IMR-90 (cell line): ENCODE results near the gene TRAF6. TPM values are rescaled to one million over a fixed set of nuclear protein-coding genes. Genes with fewer than 3 reads are reported as not detected.

Source experiments
- ATAC-seq: fragments of 200-7000 bp; cut with Tn5 transposase; 2 replicates; pipeline ENCODE4 v1.9.1; 2020; ENCODE audit warnings: low read depth, mild to moderate bottlenecking, moderate library complexity
- BruUV-seq: library from RNA; stranded (reverse); fragments of 400-500 nt; replicated peaks from 2 replicates; lab custom pipeline; 2021; lab: Mats Ljungman, UMichigan
- CTCF ChIA-PET: fragments of 300-600 bp; formaldehyde crosslinking; extraction: SDS; loops from one replicate; lab custom pipeline; 2021; ENCODE audit warnings: antibody characterized with exemption; lab: Yijun Ruan, JAX
- POLR2A ChIA-PET: fragments of 300-600 bp; sonication (Branson Sonifier 250); formaldehyde crosslinking; loops from one replicate; lab custom pipeline; 2022; ENCODE audit warnings: antibody characterized with exemption; ENCODE audit not compliant: unreplicated experiment; lab: Charles Lee
- DNase-seq: peaks from one replicate; pipeline ENCODE4 v3.0.0; 2013
- H2AFZ ChIP-seq: replicated peaks from 2 replicates; pipeline ENCODE3; 2013; ENCODE audit warnings: low read length, mild to moderate bottlenecking; ENCODE audit not compliant: poor library complexity
- H2AK5ac ChIP-seq: 2 replicates; pipeline ENCODE4 v1.6.1; 2013; ENCODE audit warnings: low read depth, low read length, inconsistent platforms
- H2AK9ac ChIP-seq: replicated peaks from 2 replicates; pipeline ENCODE3; 2013; ENCODE audit warnings: mild to moderate bottlenecking, low read depth, low read length, moderate library complexity; ENCODE audit not compliant: poor library complexity
- H2BK120ac ChIP-seq: 2 replicates; pipeline ENCODE4 v1.6.1; 2013; ENCODE audit warnings: low read depth, low read length, inconsistent platforms
- H2BK15ac ChIP-seq: 3 replicates; pipeline ENCODE4 v1.6.1; 2013; ENCODE audit warnings: low read depth, low read length, inconsistent platforms
- H2BK20ac ChIP-seq: 2 replicates; pipeline ENCODE4 v1.6.1; 2013; ENCODE audit warnings: low read depth, mild to moderate bottlenecking, inconsistent platforms, low read length, moderate library complexity
- H2BK5ac ChIP-seq: 2 replicates; pipeline ENCODE4 v1.6.1; 2013; ENCODE audit warnings: mild to moderate bottlenecking, low read depth, low read length, inconsistent platforms; ENCODE audit not compliant: poor library complexity, severe bottlenecking
- H3K14ac ChIP-seq: replicated peaks from 2 replicates; pipeline ENCODE4 v1.6.1; 2013; ENCODE audit warnings: low read depth, low read length, inconsistent platforms
- H3K18ac ChIP-seq: 2 replicates; pipeline ENCODE4 v1.6.1; 2013; ENCODE audit warnings: low read depth, low read length, control low read depth
- H3K23ac ChIP-seq: 2 replicates; pipeline ENCODE4 v1.6.1; 2013; ENCODE audit warnings: low read depth, low read length, inconsistent platforms
- H3K27ac ChIP-seq: 2 replicates; pipeline ENCODE4 v1.5.1; 2013; ENCODE audit warnings: mild to moderate bottlenecking, control low read depth, low read length; ENCODE audit not compliant: insufficient read depth
- H3K27me3 ChIP-seq: 2 replicates; pipeline ENCODE4 v1.6.1; 2013; ENCODE audit warnings: low read length; ENCODE audit not compliant: control insufficient read depth, insufficient read depth
- H3K36me3 ChIP-seq: 2 replicates; pipeline ENCODE4 v1.6.1; 2013; ENCODE audit warnings: low read length, mixed read lengths; ENCODE audit not compliant: control insufficient read depth, insufficient read depth
- H3K4ac ChIP-seq: 2 replicates; pipeline ENCODE4 v1.6.1; 2013; ENCODE audit warnings: low read depth, low read length, inconsistent platforms
- H3K4me1 ChIP-seq: 2 replicates; pipeline ENCODE4 v1.6.1; 2013; ENCODE audit warnings: low read length, mixed read lengths; ENCODE audit not compliant: control insufficient read depth, insufficient read depth
- H3K4me2 ChIP-seq: 2 replicates; pipeline ENCODE4 v1.6.1; 2013; ENCODE audit warnings: low read depth, mild to moderate bottlenecking, control low read depth, low read length, moderate library complexity
- H3K4me3 ChIP-seq: 2 replicates; pipeline ENCODE4 v1.5.1; 2013; ENCODE audit warnings: low read depth, mild to moderate bottlenecking, control low read depth, low read length, moderate library complexity; ENCODE audit not compliant: insufficient read depth
- H3K56ac ChIP-seq: 2 replicates; pipeline ENCODE4 v1.6.1; 2013; ENCODE audit warnings: low read length, inconsistent platforms; ENCODE audit not compliant: insufficient read depth; ENCODE audit errors: extremely low read depth
- H3K79me1 ChIP-seq, 2 experiments: 2 replicates each; pipeline ENCODE4 v1.6.1; 2013; ENCODE audit warnings: low read length in 2 of 2, inconsistent platforms in 1 of 2, low read depth in 1 of 2
- H3K9ac ChIP-seq: 2 replicates; pipeline ENCODE4 v1.6.1; 2013; ENCODE audit warnings: low read depth, low read length, control low read depth
- H3K9me1 ChIP-seq: 2 replicates; pipeline ENCODE4 v1.6.1; 2013; ENCODE audit warnings: low read length, inconsistent platforms; ENCODE audit not compliant: insufficient read depth
- H3K9me3 ChIP-seq: 2 replicates; pipeline ENCODE4 v1.6.1; 2013; ENCODE audit warnings: low read length; ENCODE audit not compliant: control insufficient read depth, insufficient read depth
- H4K20me1 ChIP-seq: 2 replicates; pipeline ENCODE4 v1.6.1; 2013; ENCODE audit warnings: low read length, inconsistent platforms; ENCODE audit not compliant: insufficient read depth
- H4K5ac ChIP-seq: 2 replicates; pipeline ENCODE4 v1.6.1; 2013; ENCODE audit warnings: mild to moderate bottlenecking, low read depth, low read length, control low read depth
- H4K8ac ChIP-seq, 2 experiments: 2 replicates each; pipeline ENCODE4 v1.6.1; 2013; ENCODE audit warnings: low read depth in 2 of 2, low read length in 2 of 2, control low read depth in 1 of 2, inconsistent platforms in 1 of 2
- H4K91ac ChIP-seq: 2 replicates; pipeline ENCODE4 v1.6.1; 2013; ENCODE audit warnings: low read depth, low read length, inconsistent platforms; ENCODE audit not compliant: insufficient read depth
- MAFK ChIP-seq: IDR thresholded peaks from 2 replicates; pipeline ENCODE4 v1.6.1; 2012; ENCODE audit warnings: low read depth, low read length, improper control_type of control experiment
- SMC3 ChIP-seq: fragments of 150-350 bp; IDR thresholded peaks from 2 replicates; pipeline ENCODE4 v1.6.1; 2016; ENCODE audit warnings: low read depth, mild to moderate bottlenecking, antibody characterized with exemption, low read length, moderate library complexity
- whole genome bisulfite sequencing, 2 experiments: methylation state at CpG; one replicate each; pipeline versions ENCODE4 v1.1.5 to v1.1.7; 2013; ENCODE audit warnings: missing lambda C conversion rate in 2 of 2; ENCODE audit not compliant: insufficient read length in 1 of 2; ENCODE audit errors: extremely low coverage in 2 of 2; 5-methylcytosine and 5-hydroxymethylcytosine counted together
- dilution Hi-C: fragments of 300-500 bp; cut with HindIII; formaldehyde crosslinking; loops from one replicate; pipeline ENCODE4 v1.14.3; 2018; ENCODE audit warnings: low sequenced_read_pairs; ENCODE audit not compliant: unreplicated experiment
- in situ Hi-C: fragments of 300-500 bp; cut with MboI; formaldehyde crosslinking; loops from 3 replicates; pipeline ENCODE4 v1.14.3; 2019; ENCODE audit warnings: low sequenced_read_pairs, inconsistent platforms, mixed read lengths
- intact Hi-C: fragments of 100-400 bp; cut with micrococcal nuclease; formaldehyde crosslinking; loops from 2 replicates; pipeline ENCODE4 v1.10.0; 2022
- polyA plus RNA-seq, 3 experiments: library from polyadenylated mRNA; depleted of rRNA; stranded (reverse); fragments of >200 nt; gene quantifications; 2 replicates each; pipeline ENCODE4 v1.2.3, GENCODE V29; 2012; ENCODE audit warnings: low replicate concordance in 1 of 3
- total RNA-seq: library from RNA; depleted of rRNA; stranded (reverse); fragments of >200 nt; gene quantifications from 2 replicates; pipeline ENCODE4 v1.2.3, GENCODE V29; 2012

TRAF6 gene
- total and polyA plus RNA-seq, 2 of the 4 experiments (the other 2 are of a cell fraction): 6.0 to 17.6 TPM

- Histone ChIP-seq H2BK5ac (no peak overlapping the region), H3K56ac (no peak overlapping the region), H3K4me3 (no peak overlapping the region), H3K27ac (no peak overlapping the region), H3K36me3 (peaks cover 12% of the 10 kb centered on the region), H3K4ac (no peak overlapping the region), H3K4me2 (no peak overlapping the region), H3K9me3 (no peaks in the 10 kb centered on the region), H2AFZ (no peak overlapping the region), H3K9ac (no peak overlapping the region), H3K23ac (no peak overlapping the region), H2BK20ac (no peak overlapping the region), H2BK15ac (no peak overlapping the region), H3K4me1 (peaks cover 7% of the 10 kb centered on the region), H4K20me1 (no peaks in the 10 kb centered on the region; the same call in 1 of the 2 replicates), H3K79me1 (peaks cover 4 to 24% of the 10 kb centered on the region in 2 experiments; a peak in 2 of 4 replicates), H3K18ac (no peak overlapping the region), H2AK5ac (no peak overlapping the region), H4K91ac (no peak overlapping the region), H3K9me1 (peaks cover 6% of the 10 kb centered on the region), H4K5ac (no peak overlapping the region), H2AK9ac (no peak overlapping the region), H3K14ac (no peak overlapping the region), H3K27me3 (no peaks in the 10 kb centered on the region), H4K8ac (no peak overlapping the region), H2BK120ac (no peak overlapping the region)
- DNase-seq (no peak), ATAC-seq (no peak)
- WGBS, 2 experiments: no CpG with 5 or more reads among the region's 1 CpG
- peak; percentile 61; the same call in 1 of the 2 replicates for TF ChIP-seq MAFK
- no peak for TF ChIP-seq SMC3
- intact Hi-C loops: no loop called here
- ChIA-PET CTCF (no interaction called here), POLR2A (no interaction called here)
- no TSS peak for BruUV-seq
- dilution Hi-C loops: no loop called here
- in situ Hi-C loops: loop anchor here (25.0 kb wide), 1 partner anchor 686 kb away; no protein-coding TSS in a partner anchor
Observed at GRCh38 chr11:36498721-36499120, 11.4 kb downstream of the TRAF6 start.
